Ovary (tissue), 9 donors: ENCODE measurements around the gene AMBP. TPM values are rescaled to one million over a fixed set of nuclear protein-coding genes. Genes with fewer than 3 reads are reported as not detected.

Experiments used
- DNase-seq, 5 donors: peaks; one replicate each; pipeline ENCODE4 v3.0.0-alpha.2; 2019 to 2020
- H3K27ac ChIP-seq, 2 donors: fragments of 200-600 bp; one replicate each; pipeline versions ENCODE4 v1.5.1 to v1.8.0; 2019 to 2022
- H3K27me3 ChIP-seq: fragments of 200-600 bp; one replicate; pipeline ENCODE4 v1.8.0; 2022
- H3K36me3 ChIP-seq: fragments of 200-600 bp; sonication (generic); one replicate; pipeline ENCODE4 v1.5.1; 2019
- H3K4me1 ChIP-seq: one replicate; pipeline ENCODE4 v1.8.1; 2013; ENCODE audit warnings: mild to moderate bottlenecking, moderate library complexity; ENCODE audit not compliant: insufficient read depth
- H3K4me3 ChIP-seq: fragments of 200-600 bp; sonication (generic); one replicate; pipeline ENCODE4 v1.5.1; 2017
- H3K9me3 ChIP-seq, 2 donors: fragments of 200-600 bp in 1 of 2; sonication (generic) in 1 of 2; one replicate each; pipeline versions ENCODE4 v1.5.1 to v1.8.1; 2013 to 2019; ENCODE audit warnings: mild to moderate bottlenecking in 1 of 2, moderate library complexity in 1 of 2
- CTCF ChIP-seq, 3 donors: fragments of 450-650 bp in 2 of 3; fragments of 200-600 bp in 1 of 3; IDR thresholded peaks; one replicate each; pipeline versions ENCODE4 v1.5.1 to v1.8.0; 2016 to 2022; ENCODE audit warnings: antibody characterized with exemption in 3 of 3, mild to moderate bottlenecking in 1 of 3
- EP300 ChIP-seq: sonication (generic); formaldehyde crosslinking; IDR thresholded peaks from one replicate; pipeline ENCODE4 v1.6.1; 2017; ENCODE audit warnings: antibody characterized with exemption
- POLR2A ChIP-seq: fragments of 450-650 bp; IDR thresholded peaks from one replicate; pipeline ENCODE4 v1.6.1; 2017; ENCODE audit warnings: antibody characterized with exemption, mild to moderate bottlenecking, moderate library complexity
- WGBS, 3 donors: extraction: QIAGEN DNeasy Blood & Tissue Kit in 1 of 3; methylation state at CpG; one replicate each; pipeline versions ENCODE4 v1.1.5 to v1.1.7; 2013 to 2017; 5-methylcytosine and 5-hydroxymethylcytosine counted together
- intact Hi-C, 4 donors: fragments of 100-400 bp; cut with DNase I; formaldehyde crosslinking; loops; one replicate each; pipeline versions ENCODE4 v1.11.0 to v1.15.1; 2022 to 2023
- polyA plus RNA-seq, 2 donors: library from polyadenylated mRNA; stranded (reverse); fragments of 200-250 nt in 1 of 2; fragments of 350-450 nt in 1 of 2; fragmentation: Illumina TruSeq in 1 of 2; extraction: RNeasy Lipid Tissue Mini Kit (QIAGEN cat#74804) in 1 of 2; gene quantifications; one replicate each; pipeline ENCODE4 v1.2.3, GENCODE V29; 2013 to 2014
- total RNA-seq, 7 donors: library from RNA; depleted of rRNA in 2 of 7; stranded (reverse); fragments of >200 nt in 2 of 7; fragmentation: NEBNext Ultra II Directional in 3 of 7; extraction: Animal tissue kit (Norgen Biotek cat#: 25700) in 3 of 7; gene quantifications; one replicate each; pipeline versions ENCODE4 v1.1.0 to v1.2.4, GENCODE V29; 2016 to 2023
- donor health status: DM: no; HTN: no; CAD: no; lungs with moderate emphysema.
- donor health status: DM: no; HTN: no; CAD: no.
- donor health status: Bipolar disorder and iron deficiency.
- donor health status: DM: yes; HTN: yes; CAD: no.
- donor health status: DM: no; HTN: no; CAD: no.
- donor health status: DM: yes; HTN: yes; CAD: no.

The AMBP gene
- total and polyA plus RNA-seq, 9 donors, result 0.15 to 3.9 (median 0.62) TPM; not detected in 3

GRCh38 chr9:114016629-114017423, 61.3 kb downstream of the AMBP start:
- H3K27me3 ChIP-seq, result no peaks in the 10 kb centered on the region
- peaks cover 0 to 7% of the 10 kb centered on the region in 2 donors for H3K9me3 ChIP-seq
- TF ChIP-seq EP300 (no peak), CTCF (IDR thresholded peaks at IDR 0.05) (no peak), POLR2A (no peak)
- 91 to 95% (median 93%) methylated on average over 13 to 14 of the region's 14 CpGs for WGBS, 3 donors
- intact Hi-C loops, result no loop called here
- H3K27ac ChIP-seq, result no peak overlapping the region
- no peaks in the 10 kb centered on the region for H3K36me3 ChIP-seq
- DNase-seq, result peak in 2 of 5 donors; percentile 4 to 13
- no peaks in the 10 kb centered on the region for H3K4me1 ChIP-seq
- H3K4me3 ChIP-seq, result no peak overlapping the region

- intact Hi-C loops, result no loop called here
- DNase-seq, result peak in 2 of 5 donors; percentile 1 to 20
- no peak overlapping the region for H3K4me3 ChIP-seq
- TF ChIP-seq EP300, result no peak
- no peak for TF ChIP-seq POLR2A
- TF ChIP-seq CTCF (IDR thresholded peaks at IDR 0.05), result no peak
- H3K36me3 ChIP-seq, result no peaks in the 10 kb centered on the region
- 91 to 93% (median 92%) methylated on average over 6 of the region's 6 CpGs for WGBS, 3 donors
- no peaks in the 10 kb centered on the region for H3K27me3 ChIP-seq
- H3K4me1 ChIP-seq, result no peaks in the 10 kb centered on the region
- peaks cover 0 to 7% of the 10 kb centered on the region in 2 donors for H3K9me3 ChIP-seq
- no peak overlapping the region for H3K27ac ChIP-seq
These were observed 62.0 kb downstream of the AMBP start for GRCh38 chr9:114016101-114016500.

GRCh38 chr9:114015607-114016006, 62.5 kb downstream of the AMBP start:
- H3K4me1 ChIP-seq, result no peaks in the 10 kb centered on the region
- 93 to 99% (median 99%) methylated on average over 2 of the region's 2 CpGs for WGBS, 3 donors
- H3K9me3 ChIP-seq, result peaks cover 0 to 7% of the 10 kb centered on the region in 2 donors
- peak in 1 of 5 donors; percentile 5 for DNase-seq
- H3K36me3 ChIP-seq, result no peaks in the 10 kb centered on the region
- H3K27ac ChIP-seq, result no peak overlapping the region
- TF ChIP-seq EP300, result no peak
- TF ChIP-seq POLR2A, result no peak
- TF ChIP-seq CTCF (IDR thresholded peaks at IDR 0.05), result no peak
- H3K4me3 ChIP-seq, result no peak overlapping the region
- intact Hi-C loops, result no loop called here
- H3K27me3 ChIP-seq, result no peaks in the 10 kb centered on the region

- H3K27ac ChIP-seq, result no peak overlapping the region
- DNase-seq, result no peak
- no peaks in the 10 kb centered on the region for H3K36me3 ChIP-seq
- intact Hi-C loops, result no loop called here
- no peak for TF ChIP-seq POLR2A
- no peak for TF ChIP-seq CTCF (IDR thresholded peaks at IDR 0.05)
- no peak for TF ChIP-seq EP300
- no peaks in the 10 kb centered on the region for H3K27me3 ChIP-seq
- H3K4me1 ChIP-seq, result no peaks in the 10 kb centered on the region
- peaks cover 0 to 7% of the 10 kb centered on the region in 2 donors for H3K9me3 ChIP-seq
- H3K4me3 ChIP-seq, result no peak overlapping the region
These were observed 64.1 kb downstream of the AMBP start for GRCh38 chr9:114014044-114014443.
